T-helper 2 cell treated with Interferon-gamma antibody and Interleukin-4, amounts not matched to agents 100 ng/mL and 5 ng/mL, for 36 hours (primary cell): ENCODE measurements around the gene COMMD7. TPM values are rescaled to one million over a fixed set of nuclear protein-coding genes. Genes with fewer than 3 reads are reported as not detected.
"Not testable (repeated sequence)": the region's sequence is repeated elsewhere in the genome, so short reads cannot be mapped to it uniquely, and the experiment has no call there.

Experiments
- intact Hi-C: fragments of 100-400 bp; cut with micrococcal nuclease; formaldehyde crosslinking; loops from one replicate; pipeline ENCODE4 v1.15.1; 2023
- total RNA-seq: library from RNA; stranded (reverse); gene quantifications from 2 replicates; pipeline ENCODE4 v1.2.3, GENCODE V29; 2022

COMMD7 gene
- total RNA-seq, 1 donor from 2014 or later, result 68.6 TPM

- intact Hi-C loops, result no loop called here
Measured at GRCh38 chr20:32737371-32738223, 5.7 kb downstream of the COMMD7 start.

GRCh38 chr20:32731882-32732266 lies 11.4 kb downstream of the COMMD7 start:
- intact Hi-C loops, result no loop called here

- intact Hi-C loops, result not testable (repeated sequence)
Measured at GRCh38 chr20:32729334-32729733, 13.9 kb downstream of the COMMD7 start.

GRCh38 chr20:32728435-32728834 lies 14.8 kb downstream of the COMMD7 start:
- intact Hi-C loops, result not testable (repeated sequence)

- intact Hi-C loops, result no loop called here
Measured at GRCh38 chr20:32727683-32728082, 15.6 kb downstream of the COMMD7 start.

- intact Hi-C loops, result no loop called here
Measured at GRCh38 chr20:32718749-32719348, 24.4 kb downstream of the COMMD7 start.

GRCh38 chr20:32711346-32711745 lies 31.9 kb downstream of the COMMD7 start:
- intact Hi-C loops, result no loop called here

- intact Hi-C loops, result no loop called here
Measured at GRCh38 chr20:32709632-32710121, 33.6 kb downstream of the COMMD7 start.

GRCh38 chr20:32709029-32709631 lies 34.1 kb downstream of the COMMD7 start:
- intact Hi-C loops, result not testable (repeated sequence)

- intact Hi-C loops, result no loop called here
Measured at GRCh38 chr20:32707691-32708581, 35.3 kb downstream of the COMMD7 start.

- intact Hi-C loops, result no loop called here
Measured at GRCh38 chr20:32706486-32706885, 36.8 kb downstream of the COMMD7 start.

GRCh38 chr20:32702706-32703425 lies 40.4 kb downstream of the COMMD7 start:
- intact Hi-C loops, result no loop called here

GRCh38 chr20:32697608-32698007 lies 45.7 kb downstream of the COMMD7 start:
- intact Hi-C loops, result no loop called here

GRCh38 chr20:32695089-32695488 lies 48.2 kb downstream of the COMMD7 start:
- intact Hi-C loops, result no loop called here

GRCh38 chr20:32688966-32689365 lies 54.3 kb downstream of the COMMD7 start:
- intact Hi-C loops, result not testable (repeated sequence)

GRCh38 chr20:32687180-32687532 lies 56.1 kb downstream of the COMMD7 start:
- intact Hi-C loops, result no loop called here

GRCh38 chr20:32686530-32687179 lies 56.6 kb downstream of the COMMD7 start:
- intact Hi-C loops, result no loop called here

GRCh38 chr20:32685541-32686529 lies 57.4 kb downstream of the COMMD7 start:
- intact Hi-C loops, result no loop called here

- intact Hi-C loops, result no loop called here
Measured at GRCh38 chr20:32682508-32682987, 60.7 kb downstream of the COMMD7 start.
